Mucosa of stomach (tissue), 1 donor: ENCODE measurements around the gene FOXL3.
"Not testable (repeated sequence)": the region's sequence is repeated elsewhere in the genome, so short reads cannot be mapped to it uniquely, and the experiment has no call there.

Source experiments
- H3K27me3 ChIP-seq: one replicate; pipeline ENCODE4 v1.7.0; 2013; ENCODE audit warnings: mild to moderate bottlenecking, low read length; ENCODE audit not compliant: control insufficient read depth, insufficient read depth
- H3K36me3 ChIP-seq: one replicate; pipeline ENCODE4 v1.7.0; 2013; ENCODE audit warnings: low read length; ENCODE audit not compliant: control insufficient read depth, insufficient read depth
- H3K4me1 ChIP-seq: one replicate; pipeline ENCODE4 v1.7.0; 2013; ENCODE audit warnings: mild to moderate bottlenecking, low read length; ENCODE audit not compliant: control insufficient read depth, insufficient read depth
- H3K4me3 ChIP-seq: one replicate; pipeline ENCODE4 v1.7.0; 2013; ENCODE audit warnings: low read length
- H3K9ac ChIP-seq: one replicate; pipeline ENCODE4 v1.7.0; 2013; ENCODE audit warnings: mild to moderate bottlenecking, low read length, moderate library complexity
- H3K9me3 ChIP-seq: one replicate; pipeline ENCODE4 v1.7.0; 2013; ENCODE audit warnings: mild to moderate bottlenecking, low read length, moderate library complexity; ENCODE audit not compliant: control insufficient read depth
- donor health status: Pancreatic carcinoma.

FOXL3 gene

GRCh38 chr7:336149-336533 is 46.2 kb downstream of the FOXL3 start:
- H3K4me1 ChIP-seq = peaks cover 30% of the 10 kb centered on the region
- H3K9me3 ChIP-seq, H3K9ac ChIP-seq, H3K4me3 ChIP-seq, H3K36me3 ChIP-seq: not testable (repeated sequence)
- peaks cover 53% of the 10 kb centered on the region for H3K27me3 ChIP-seq

GRCh38 chr7:336810-337566 is 47.0 kb downstream of the FOXL3 start:
- Histone ChIP-seq H3K36me3 (no peaks in the 10 kb centered on the region), H3K9me3 (no peaks in the 10 kb centered on the region), H3K4me1 (peaks cover 38% of the 10 kb centered on the region), H3K9ac (no peak overlapping the region), H3K4me3 (no peak overlapping the region), H3K27me3 (peaks cover 50% of the 10 kb centered on the region)

GRCh38 chr7:337567-337951 is 47.6 kb downstream of the FOXL3 start:
- peaks cover 48% of the 10 kb centered on the region for H3K27me3 ChIP-seq
- H3K36me3 ChIP-seq = no peaks in the 10 kb centered on the region
- no peaks in the 10 kb centered on the region for H3K9me3 ChIP-seq
- no peak overlapping the region for H3K9ac ChIP-seq
- H3K4me1 ChIP-seq = peaks cover 43% of the 10 kb centered on the region
- no peak overlapping the region for H3K4me3 ChIP-seq

- peaks cover 44% of the 10 kb centered on the region for H3K4me1 ChIP-seq
- H3K27me3 ChIP-seq = peaks cover 48% of the 10 kb centered on the region
- no peaks in the 10 kb centered on the region for H3K9me3 ChIP-seq
- no peak overlapping the region for H3K4me3 ChIP-seq
- no peak overlapping the region for H3K9ac ChIP-seq
- no peaks in the 10 kb centered on the region for H3K36me3 ChIP-seq
Measured at GRCh38 chr7:338295-339061, 48.5 kb downstream of the FOXL3 start.

GRCh38 chr7:339062-339342 is 49.0 kb downstream of the FOXL3 start:
- Histone ChIP-seq H3K9ac (no peak overlapping the region), H3K4me1 (peaks cover 48% of the 10 kb centered on the region), H3K4me3 (no peak overlapping the region), H3K36me3 (no peaks in the 10 kb centered on the region), H3K27me3 (peaks cover 54% of the 10 kb centered on the region), H3K9me3 (no peaks in the 10 kb centered on the region)

- Histone ChIP-seq H3K4me1 (peaks cover 48% of the 10 kb centered on the region), H3K9ac (no peak overlapping the region), H3K27me3 (peaks cover 54% of the 10 kb centered on the region)
Measured at GRCh38 chr7:339696-340095, 49.7 kb downstream of the FOXL3 start.

GRCh38 chr7:340200-340937 is 50.4 kb downstream of the FOXL3 start:
- Histone ChIP-seq H3K9ac (peak overlapping the region; percentile 28), H3K4me3 (no peak overlapping the region), H3K36me3 (no peaks in the 10 kb centered on the region), H3K4me1 (peaks cover 48% of the 10 kb centered on the region), H3K9me3 (no peaks in the 10 kb centered on the region), H3K27me3 (peaks cover 54% of the 10 kb centered on the region)

More at GRCh38 chr7:339696-340095, 49.7 kb downstream of the FOXL3 start:
- Histone ChIP-seq H3K36me3 (no peaks in the 10 kb centered on the region), H3K9me3 (no peaks in the 10 kb centered on the region), H3K4me3 (no peak overlapping the region)
